ENCODE measurements around the gene LONP1.

DNA sequence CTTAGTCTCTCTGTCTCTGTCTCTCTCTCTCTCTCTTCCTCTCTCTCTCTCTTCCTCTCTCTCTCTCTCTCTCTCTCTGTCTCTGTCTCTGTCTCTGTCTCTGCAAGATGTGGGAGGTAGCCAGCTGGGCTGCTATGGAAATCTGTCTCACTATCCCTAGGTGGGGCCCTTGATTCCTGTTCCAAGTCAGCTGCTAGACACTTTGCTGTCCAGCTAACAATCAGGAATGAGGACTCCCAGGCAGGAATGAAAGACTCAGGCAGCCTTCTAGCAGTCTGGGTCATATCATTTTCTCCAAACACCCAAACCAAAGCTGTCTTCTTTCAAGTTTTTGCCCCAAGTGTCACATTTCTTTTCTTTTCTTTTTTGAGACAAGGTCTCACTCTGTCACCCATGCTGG is 23.7 kb upstream of the LONP1 start:
- TF ChIP-seq, protein P1, sequence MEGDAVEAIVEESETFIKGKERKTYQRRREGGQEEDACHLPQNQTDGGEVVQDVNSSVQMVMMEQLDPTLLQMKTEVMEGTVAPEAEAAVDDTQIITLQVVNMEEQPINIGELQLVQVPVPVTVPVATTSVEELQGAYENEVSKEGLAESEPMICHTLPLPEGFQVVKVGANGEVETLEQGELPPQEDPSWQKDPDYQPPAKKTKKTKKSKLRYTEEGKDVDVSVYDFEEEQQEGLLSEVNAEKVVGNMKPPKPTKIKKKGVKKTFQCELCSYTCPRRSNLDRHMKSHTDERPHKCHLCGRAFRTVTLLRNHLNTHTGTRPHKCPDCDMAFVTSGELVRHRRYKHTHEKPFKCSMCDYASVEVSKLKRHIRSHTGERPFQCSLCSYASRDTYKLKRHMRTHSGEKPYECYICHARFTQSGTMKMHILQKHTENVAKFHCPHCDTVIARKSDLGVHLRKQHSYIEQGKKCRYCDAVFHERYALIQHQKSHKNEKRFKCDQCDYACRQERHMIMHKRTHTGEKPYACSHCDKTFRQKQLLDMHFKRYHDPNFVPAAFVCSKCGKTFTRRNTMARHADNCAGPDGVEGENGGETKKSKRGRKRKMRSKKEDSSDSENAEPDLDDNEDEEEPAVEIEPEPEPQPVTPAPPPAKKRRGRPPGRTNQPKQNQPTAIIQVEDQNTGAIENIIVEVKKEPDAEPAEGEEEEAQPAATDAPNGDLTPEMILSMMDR (IDR thresholded peaks at IDR 0.05): no peak
- TF ChIP-seq TEAD1 (CRISPR knock-in tag; IDR thresholded peaks at IDR 0.05): no peak

Measured in WTC11 (cell line).